Measurements from ENCODE around the gene TMEM95. TPM values are rescaled to one million over a fixed set of nuclear protein-coding genes. Genes with fewer than 3 reads are reported as not detected.

Gene TMEM95
- total RNA-seq (2021): 0.45 and 0.50 TPM in 2 replicates
- percentile 39 among the genes with signal in this experiment for Bru-seq, nascent RNA
- percentile 41 among the genes with signal in this experiment for BruChase-seq, experiment 1, labeled RNA remaining after a 2-hour chase
- percentile 23 among the genes with signal in this experiment for BruChase-seq, experiment 2, labeled RNA remaining after a 6-hour chase
- long read RNA-seq: 0 reads

GRCh38 chr17:7355053-7355452 lies at the start of gene TMEM95:
TMEM95 (plus strand) TSS chr17:7355156; CDS start chr17:7355205, 49 bp downstream.
- peak within 1 kb of the TSS; percentile 91 for H3K4me2 ChIP-seq
- H3K36me3 ChIP-seq (ENCODE audit: low read depth): no peaks in the 10 kb centered on the region
- peaks cover 28% of the 10 kb centered on the region for H3F3A ChIP-seq (ENCODE audit: insufficient read depth, low read depth)
- no TSS peak for BruUV-seq (replicated peaks)
- intact Hi-C loops (cut with micrococcal nuclease; ENCODE audit: unreplicated experiment): loop anchor here (5.0 kb wide), 1 partner anchor 147 kb away; no protein-coding TSS in a partner anchor
- H3K4me1 ChIP-seq (replicated peaks; ENCODE audit: insufficient read depth): peaks cover 21% of the 10 kb centered on the region; the same call in 1 of the 2 replicates
- H3K27ac ChIP-seq: no peak within 1 kb of the TSS
- no peaks in the 10 kb centered on the region for H3K9me2 ChIP-seq (ENCODE audit: insufficient read depth)
- peak within 1 kb of the TSS; percentile 86; the same call in 1 of the 2 replicates for H3K4me3 ChIP-seq
- peaks cover 15% of the 10 kb centered on the region for H4K20me1 ChIP-seq (ENCODE audit: insufficient read depth)
- no peaks in the 10 kb centered on the region for H3K9me3 ChIP-seq (ENCODE audit: insufficient read depth, low read depth)
- H3K27me3 ChIP-seq (ENCODE audit: insufficient read depth, low read depth): no peaks in the 10 kb centered on the region
- peak; percentile 25 to 47 for DNase-seq
- CTCF ChIA-PET: interaction anchor here (0.6 to 1.6 kb wide), 3 partner anchors 25 to 206 kb away, joined by 6 to 13 read pairs (median 9); no protein-coding TSS in a partner anchor
- no peak for TF ChIP-seq CTCF (conservative IDR thresholded peaks at IDR 0.05)
- no peak for TF ChIP-seq EZH2 (IDR thresholded peaks at IDR 0.05; ENCODE audit: low read depth)
- no peak within 1 kb of the TSS for H2AFZ ChIP-seq
- peaks cover 37% of the 10 kb centered on the region for H3K79me2 ChIP-seq (ENCODE audit: low read depth)
- POLR2A ChIA-PET (ENCODE audit: unreplicated experiment): interaction anchor here (0.7 to 1.0 kb wide), 2 partner anchors 26 to 49 kb away, joined by 4 to 16 read pairs; partner anchors contain the start of gene TMEM256

GRCh38 chr17:7306911-7307685 lies 47.9 kb upstream of the TMEM95 start, which contains the start of gene EIF5A:
EIF5A (plus strand) TSS chr17:7307628; CDS start chr17:7309636, 2,008 bp downstream.
- Histone ChIP-seq H3K4me1 (replicated peaks; ENCODE audit: insufficient read depth) (peaks cover 26% of the 10 kb centered on the region), H3K9me2 (ENCODE audit: insufficient read depth) (no peaks in the 10 kb centered on the region), H3K27ac (peak within 1 kb of the TSS; percentile 96), H2AFZ (peak within 1 kb of the TSS; percentile 93), H3K4me2 (peak within 1 kb of the TSS; percentile 98), H3F3A (ENCODE audit: insufficient read depth, low read depth) (peaks cover 56% of the 10 kb centered on the region), H3K27me3 (ENCODE audit: insufficient read depth, low read depth) (no peaks in the 10 kb centered on the region), H3K36me3 (ENCODE audit: low read depth) (peaks cover 33% of the 10 kb centered on the region), H3K9me3 (ENCODE audit: insufficient read depth, low read depth) (no peaks in the 10 kb centered on the region), H3K4me3 (peak within 1 kb of the TSS; percentile 86), H3K79me2 (ENCODE audit: low read depth) (peaks cover 44% of the 10 kb centered on the region), H4K20me1 (ENCODE audit: insufficient read depth) (peaks cover 32% of the 10 kb centered on the region)
- peak; percentile 99 for DNase-seq
- intact Hi-C loops (cut with micrococcal nuclease; ENCODE audit: unreplicated experiment): loop anchor here (1.0 to 5.0 kb wide), 3 partner anchors 45 to 177 kb away; partner anchors contain the start of genes CLDN7 and POLR2A
- BruUV-seq (replicated peaks): no TSS peak
- POLR2A ChIA-PET (ENCODE audit: unreplicated experiment): no interaction called here
- CTCF ChIA-PET: interaction anchor here (0.6 kb wide), 1 partner anchor 258 kb away, joined by 3 read pairs; no protein-coding TSS in a partner anchor
- TF ChIP-seq EZH2 (IDR thresholded peaks at IDR 0.05; ENCODE audit: low read depth): no peak
- no peak for TF ChIP-seq CTCF (conservative IDR thresholded peaks at IDR 0.05)
